H9 (cell line): Measurements from ENCODE around the gene AMOTL1. TPM values are rescaled to one million over a fixed set of nuclear protein-coding genes. Genes with fewer than 3 reads are reported as not detected.

Experiments used
- DNase-seq: peaks from one replicate; pipeline ENCODE4 v3.0.0-alpha.2; 2017
- H2AFZ ChIP-seq: one replicate; pipeline ENCODE4 v1.6.1; 2013; ENCODE audit warnings: mild to moderate bottlenecking, low read length, control low read depth, moderate library complexity
- H2AK5ac ChIP-seq: 2 replicates; pipeline ENCODE4 v1.6.1; 2013; ENCODE audit warnings: low read length, control low read depth, mixed read lengths; ENCODE audit not compliant: insufficient read length
- H2BK120ac ChIP-seq: one replicate; pipeline ENCODE4 v1.6.1; 2013; ENCODE audit warnings: low read depth, mild to moderate bottlenecking, low read length, control low read depth, inconsistent platforms; ENCODE audit not compliant: poor library complexity, severe bottlenecking
- H2BK12ac ChIP-seq: 2 replicates; pipeline ENCODE4 v1.6.1; 2013; ENCODE audit warnings: low read length, control low read depth, mixed read lengths, low read depth; ENCODE audit not compliant: insufficient read length
- H2BK15ac ChIP-seq: 2 replicates; pipeline ENCODE4 v1.6.1; 2013; ENCODE audit warnings: low read depth, low read length, control low read depth
- H2BK20ac ChIP-seq: one replicate; pipeline ENCODE4 v1.6.1; 2013; ENCODE audit warnings: low read depth, mild to moderate bottlenecking, low read length, control low read depth, inconsistent platforms; ENCODE audit not compliant: poor library complexity, severe bottlenecking
- H2BK5ac ChIP-seq: 2 replicates; pipeline ENCODE4 v1.6.1; 2013; ENCODE audit warnings: low read length, control low read depth, mixed read lengths; ENCODE audit not compliant: insufficient read length
- H3K14ac ChIP-seq: 2 replicates; pipeline ENCODE4 v1.6.1; 2013; ENCODE audit warnings: low read length, control low read depth; ENCODE audit not compliant: insufficient read depth
- H3K18ac ChIP-seq: 2 replicates; pipeline ENCODE4 v1.6.1; 2013; ENCODE audit warnings: low read depth, mild to moderate bottlenecking, mixed read lengths, low read length, control low read depth; ENCODE audit not compliant: insufficient read length
- H3K23ac ChIP-seq: 2 replicates; pipeline ENCODE4 v1.6.1; 2013; ENCODE audit warnings: low read length, control low read depth, mixed read lengths, low read depth; ENCODE audit not compliant: insufficient read length
- H3K23me2 ChIP-seq: 2 replicates; pipeline ENCODE4 v1.6.1; 2013; ENCODE audit warnings: low read depth, mild to moderate bottlenecking, mixed read lengths, low read length, control low read depth; ENCODE audit not compliant: insufficient read length, poor library complexity, severe bottlenecking
- H3K27ac ChIP-seq: 2 replicates; pipeline ENCODE4 v1.5.1; 2013; ENCODE audit warnings: low read length, control low read depth, mixed read lengths, low read depth; ENCODE audit not compliant: insufficient read length
- H3K27me3 ChIP-seq: 2 replicates; pipeline ENCODE4 v1.6.1; 2013; ENCODE audit warnings: low read length, control low read depth, inconsistent platforms; ENCODE audit not compliant: insufficient read depth
- H3K4ac ChIP-seq: 2 replicates; pipeline ENCODE4 v1.6.1; 2013; ENCODE audit warnings: low read depth, mild to moderate bottlenecking, control low read depth, inconsistent platforms, low read length, moderate library complexity
- H3K4me1 ChIP-seq: 2 replicates; pipeline ENCODE4 v1.6.1; 2013; ENCODE audit warnings: low read length, control low read depth, inconsistent platforms; ENCODE audit not compliant: insufficient read depth
- H3K4me2 ChIP-seq: 2 replicates; pipeline ENCODE4 v1.6.1; 2013; ENCODE audit warnings: low read length, control low read depth, mixed read lengths; ENCODE audit not compliant: insufficient read length, insufficient read depth
- H3K56ac ChIP-seq: 2 replicates; pipeline ENCODE4 v1.6.1; 2013; ENCODE audit warnings: low read depth, mild to moderate bottlenecking, mixed read lengths, low read length, control low read depth; ENCODE audit not compliant: insufficient read length
- H3K79me1 ChIP-seq: 2 replicates; pipeline ENCODE4 v1.6.1; 2013; ENCODE audit warnings: low read depth, mild to moderate bottlenecking, moderate library complexity, low read length, control low read depth, inconsistent platforms; ENCODE audit not compliant: insufficient read depth, poor library complexity, severe bottlenecking
- H3K79me2 ChIP-seq: 2 replicates; pipeline ENCODE4 v1.6.1; 2013; ENCODE audit warnings: low read length, control low read depth, inconsistent platforms; ENCODE audit not compliant: insufficient read depth
- H3K9ac ChIP-seq: 2 replicates; pipeline ENCODE4 v1.6.1; 2013; ENCODE audit warnings: low read length, control low read depth, mixed read lengths; ENCODE audit not compliant: insufficient read length; ENCODE audit errors: extremely low read depth
- H3K9me3 ChIP-seq: one replicate; pipeline ENCODE4 v1.6.1; 2013; ENCODE audit warnings: low read depth, low read length, inconsistent platforms; ENCODE audit not compliant: control insufficient read depth
- H3T11ph ChIP-seq: one replicate; pipeline ENCODE4 v1.6.1; 2013; ENCODE audit warnings: mild to moderate bottlenecking, low read length, control low read depth, inconsistent platforms
- H4K20me1 ChIP-seq: one replicate; pipeline ENCODE4 v1.6.1; 2013; ENCODE audit not compliant: control insufficient read depth, insufficient read length, insufficient read depth
- H4K5ac ChIP-seq: 2 replicates; pipeline ENCODE4 v1.6.1; 2013; ENCODE audit warnings: low read depth, mild to moderate bottlenecking, mixed read lengths, low read length, control low read depth; ENCODE audit not compliant: insufficient read length
- H4K8ac ChIP-seq: replicated peaks from 2 replicates; pipeline ENCODE4 v1.6.1; 2013; ENCODE audit warnings: low read length, control low read depth, mixed read lengths, low read depth; ENCODE audit not compliant: insufficient read length
- H4K91ac ChIP-seq: 2 replicates; pipeline ENCODE4 v1.6.1; 2013; ENCODE audit warnings: low read depth, mild to moderate bottlenecking, moderate library complexity, mixed read lengths, low read length, control low read depth; ENCODE audit not compliant: insufficient read length
- H3K27ac Mint-ChIP-seq, 3 experiments: 2 replicates in 2 of 3; 3 replicates in 1 of 3; pipeline ENCODE4 v1.8.0; 2020 to 2021; ENCODE audit warnings: mixed read lengths in 3 of 3, mild to moderate bottlenecking in 1 of 3, moderate library complexity in 1 of 3
- H3K27me3 Mint-ChIP-seq: 2 replicates; pipeline ENCODE4 v1.8.0; 2021; ENCODE audit warnings: low read depth, mild to moderate bottlenecking, moderate library complexity, mixed read lengths
- H3K36me3 Mint-ChIP-seq, 3 experiments: 2 replicates in 2 of 3; 3 replicates in 1 of 3; pipeline ENCODE4 v1.8.0; 2020 to 2021; ENCODE audit warnings: low read depth in 3 of 3, mixed read lengths in 3 of 3; ENCODE audit not compliant: insufficient read depth in 1 of 3
- H3K4me1 Mint-ChIP-seq, 2 experiments: 2 replicates each; pipeline ENCODE4 v1.8.0; 2020; ENCODE audit warnings: mixed read lengths in 2 of 2
- H3K4me3 Mint-ChIP-seq, 2 experiments: 2 replicates in 1 of 2; 3 replicates in 1 of 2; pipeline ENCODE4 v1.8.0; 2020 to 2021; ENCODE audit warnings: mild to moderate bottlenecking in 2 of 2, mixed read lengths in 2 of 2, moderate library complexity in 1 of 2
- H3K9me3 Mint-ChIP-seq, 2 experiments: 2 replicates in 1 of 2; 3 replicates in 1 of 2; pipeline ENCODE4 v1.8.0; 2020; ENCODE audit warnings: mild to moderate bottlenecking in 2 of 2, mixed read lengths in 2 of 2, moderate library complexity in 1 of 2
- CTCF ChIP-seq: fragments of 200-600 bp; sonication (generic); conservative IDR thresholded peaks from 3 replicates; pipeline ENCODE4 v1.8.0; 2021; ENCODE audit warnings: antibody characterized with exemption, mild to moderate bottlenecking
- WGBS: extraction: QIAGEN DNeasy Blood & Tissue Kit; methylation state at CpG from one replicate; pipeline ENCODE4 v1.1.7; 2013; ENCODE audit warnings: missing lambda C conversion rate, low lambda C conversion rate, mixed read lengths; ENCODE audit not compliant: insufficient read length; ENCODE audit errors: extremely low coverage; 5-methylcytosine and 5-hydroxymethylcytosine counted together
- total RNA-seq: library from RNA; stranded (reverse); gene quantifications from 2 replicates; pipeline ENCODE4 v1.2.1, GENCODE V29; 2021

The AMOTL1 gene
- total RNA-seq, 1 experiment from 2014 or later: 18.5 TPM

- Mint-ChIP-seq H3K27ac (no peak overlapping the region; a peak in 1 of 7 replicates), H3K4me3 (no peak overlapping the region), H3K4me1 (peaks cover 32 to 33% of the 10 kb centered on the region in 2 experiments), H3K9me3 (no peaks in the 10 kb centered on the region), H3K27me3 (no peaks in the 10 kb centered on the region), H3K36me3 (no peaks in the 10 kb centered on the region; a peak in 1 of 7 replicates)
- H3K9me3 ChIP-seq: no peaks in the 10 kb centered on the region
- H3K79me2 ChIP-seq: peaks cover 6% of the 10 kb centered on the region; the same call in 1 of the 2 replicates
- no peak overlapping the region for H2BK20ac ChIP-seq
- DNase-seq: no peak
- no peak overlapping the region for H3K18ac ChIP-seq
- H3K4ac ChIP-seq: no peak overlapping the region
- H3K14ac ChIP-seq: no peak overlapping the region
- no peak overlapping the region for H3T11ph ChIP-seq
- no peaks in the 10 kb centered on the region for H3K23me2 ChIP-seq
- no peak overlapping the region for H3K23ac ChIP-seq
- no peak overlapping the region for H3K56ac ChIP-seq
- no peak overlapping the region for H3K27ac ChIP-seq
- no peak overlapping the region for H3K9ac ChIP-seq
- H2BK120ac ChIP-seq: no peak overlapping the region
- H3K27me3 ChIP-seq: no peaks in the 10 kb centered on the region
- H4K20me1 ChIP-seq: peaks cover 2% of the 10 kb centered on the region
- no peak overlapping the region for H2AFZ ChIP-seq
- no peak overlapping the region for H2AK5ac ChIP-seq
- no peak overlapping the region for H4K5ac ChIP-seq
- H4K8ac ChIP-seq: no peak overlapping the region
- H4K91ac ChIP-seq: no peak overlapping the region
- TF ChIP-seq CTCF: no peak
- no peak overlapping the region for H2BK12ac ChIP-seq
- H2BK5ac ChIP-seq: no peak overlapping the region
- H3K4me1 ChIP-seq: no peaks in the 10 kb centered on the region; the same call in none of the 2 replicates
- WGBS: no CpG with 5 or more reads among the region's 4 CpGs
- H3K4me2 ChIP-seq: no peak overlapping the region
- H2BK15ac ChIP-seq: no peak overlapping the region
- H3K79me1 ChIP-seq: peaks cover 5% of the 10 kb centered on the region
Measured at GRCh38 chr11:94785509-94785908, 17.4 kb downstream of the AMOTL1 start.
